ENCODE measurements around the gene P3H2. TPM values are rescaled to one million over a fixed set of nuclear protein-coding genes. Genes with fewer than 3 reads are reported as not detected.
A peak's percentile ranks its signal among the peaks of the same experiment; 100 is the strongest.

The P3H2 gene
- total RNA-seq, 1 experiment from 2014 or later: 19.6 TPM

DNA sequence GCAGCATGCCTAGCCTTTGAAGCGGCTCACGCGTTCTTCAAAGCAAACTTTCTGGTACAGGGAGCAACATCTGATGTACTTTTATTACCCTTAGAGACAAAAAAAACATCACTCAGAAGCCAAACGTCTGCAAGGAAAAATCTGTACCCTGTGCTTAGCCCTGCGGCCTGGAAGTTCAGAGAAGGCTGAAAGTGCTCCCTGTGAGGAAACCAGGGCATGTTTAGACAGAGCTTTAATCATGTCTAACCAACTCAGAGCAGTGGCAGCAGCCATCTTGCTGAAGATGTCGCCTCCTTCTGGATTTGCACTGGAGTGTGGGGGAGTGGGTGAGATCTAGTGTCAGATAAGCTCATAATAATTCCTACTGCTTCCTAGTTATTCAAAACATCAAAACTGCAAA lies 170.4 kb downstream of the P3H2 start:
- intact Hi-C loops (cut with micrococcal nuclease; ENCODE audit: unreplicated experiment): no loop called here
- Histone ChIP-seq H3K36me3 (ENCODE audit: insufficient read depth, low read length, poor library complexity, severe bottlenecking) (no peaks in the 10 kb centered on the region), H3K27ac (ENCODE audit: low read depth, low read length, poor library complexity, severe bottlenecking) (peak overlapping the region; percentile 17), H3K4me1 (ENCODE audit: insufficient read depth, low read length, poor library complexity, severe bottlenecking) (peaks cover 21% of the 10 kb centered on the region), H3K9me3 (ENCODE audit: low read depth, low read length, poor library complexity, severe bottlenecking) (no peaks in the 10 kb centered on the region), H3K27me3 (replicated peaks; ENCODE audit: insufficient read depth, low read depth, low read length, poor library complexity) (no peaks in the 10 kb centered on the region), H3K4me3 (ENCODE audit: low read depth, low read length, poor library complexity, severe bottlenecking) (no peak overlapping the region)
- ChIA-PET POLR2A (ENCODE audit: low non-redundant PET) (no interaction called here), CTCF (interaction anchor here (0.5 to 2.6 kb wide), 3 partner anchors 12 to 677 kb away, joined by 4 to 8 read pairs (median 7); no protein-coding TSS in a partner anchor)
- no TSS peak for BruUV-seq (replicated peaks)
- DNase-seq (ENCODE audit: low spot score): peak; percentile 47
- TF ChIP-seq EZH2 (IDR thresholded peaks at IDR 0.05; ENCODE audit: borderline replicate concordance, low read depth, low read length, poor library complexity, severe bottlenecking): no peak
- TF ChIP-seq, protein P1, sequence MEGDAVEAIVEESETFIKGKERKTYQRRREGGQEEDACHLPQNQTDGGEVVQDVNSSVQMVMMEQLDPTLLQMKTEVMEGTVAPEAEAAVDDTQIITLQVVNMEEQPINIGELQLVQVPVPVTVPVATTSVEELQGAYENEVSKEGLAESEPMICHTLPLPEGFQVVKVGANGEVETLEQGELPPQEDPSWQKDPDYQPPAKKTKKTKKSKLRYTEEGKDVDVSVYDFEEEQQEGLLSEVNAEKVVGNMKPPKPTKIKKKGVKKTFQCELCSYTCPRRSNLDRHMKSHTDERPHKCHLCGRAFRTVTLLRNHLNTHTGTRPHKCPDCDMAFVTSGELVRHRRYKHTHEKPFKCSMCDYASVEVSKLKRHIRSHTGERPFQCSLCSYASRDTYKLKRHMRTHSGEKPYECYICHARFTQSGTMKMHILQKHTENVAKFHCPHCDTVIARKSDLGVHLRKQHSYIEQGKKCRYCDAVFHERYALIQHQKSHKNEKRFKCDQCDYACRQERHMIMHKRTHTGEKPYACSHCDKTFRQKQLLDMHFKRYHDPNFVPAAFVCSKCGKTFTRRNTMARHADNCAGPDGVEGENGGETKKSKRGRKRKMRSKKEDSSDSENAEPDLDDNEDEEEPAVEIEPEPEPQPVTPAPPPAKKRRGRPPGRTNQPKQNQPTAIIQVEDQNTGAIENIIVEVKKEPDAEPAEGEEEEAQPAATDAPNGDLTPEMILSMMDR (conservative IDR thresholded peaks at IDR 0.05; ENCODE audit: low read depth, low read length): peak; percentile 33; the same call in 1 of the 2 replicates

- no peak for DNase-seq (ENCODE audit: low spot score)
- no peaks in the 10 kb centered on the region for H3K27me3 ChIP-seq (replicated peaks; ENCODE audit: insufficient read depth, low read depth, low read length, poor library complexity)
- H3K4me1 ChIP-seq (ENCODE audit: insufficient read depth, low read length, poor library complexity, severe bottlenecking): peaks cover 21% of the 10 kb centered on the region
- peak overlapping the region; percentile 17 for H3K27ac ChIP-seq (ENCODE audit: low read depth, low read length, poor library complexity, severe bottlenecking)
- ChIA-PET POLR2A (ENCODE audit: low non-redundant PET) (no interaction called here), CTCF (interaction anchor here (2.6 kb wide), 1 partner anchor 677 kb away, joined by 8 read pairs; no protein-coding TSS in a partner anchor)
- H3K9me3 ChIP-seq (ENCODE audit: low read depth, low read length, poor library complexity, severe bottlenecking): no peaks in the 10 kb centered on the region
- H3K4me3 ChIP-seq (ENCODE audit: low read depth, low read length, poor library complexity, severe bottlenecking): no peak overlapping the region
- intact Hi-C loops (cut with micrococcal nuclease; ENCODE audit: unreplicated experiment): loop anchor here (5.0 to 10.0 kb wide), 2 partner anchors 162 to 265 kb away; no protein-coding TSS in a partner anchor
- H3K36me3 ChIP-seq (ENCODE audit: insufficient read depth, low read length, poor library complexity, severe bottlenecking): no peaks in the 10 kb centered on the region
- BruUV-seq (replicated peaks): no TSS peak
- TF ChIP-seq, protein P1 (conservative IDR thresholded peaks at IDR 0.05; ENCODE audit: low read depth, low read length): no peak
- no peak for TF ChIP-seq EZH2 (IDR thresholded peaks at IDR 0.05; ENCODE audit: borderline replicate concordance, low read depth, low read length, poor library complexity, severe bottlenecking)
Measured at GRCh38 chr3:189949580-189949979, 171.1 kb downstream of the P3H2 start.

DNA sequence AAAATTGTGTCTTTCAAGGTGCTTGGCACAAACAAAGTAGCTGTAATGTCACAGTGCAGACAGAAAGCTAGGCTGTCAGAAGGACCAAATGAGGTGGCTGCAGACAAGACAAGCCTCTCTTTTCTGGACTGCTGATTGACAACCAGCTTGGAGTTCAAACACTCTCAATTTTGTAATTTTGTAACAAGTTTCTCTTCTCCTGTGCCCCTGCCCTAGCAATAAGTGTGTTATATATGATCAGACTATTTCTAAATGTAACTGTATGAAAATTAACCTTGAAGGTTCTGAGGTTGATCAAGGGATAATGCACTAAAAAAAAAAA lies 172.0 kb downstream of the P3H2 start:
- CTCF ChIA-PET: interaction anchor here (0.5 to 2.4 kb wide), 11 partner anchors 9 to 738 kb away, joined by 3 to 22 read pairs (median 3); no protein-coding TSS in a partner anchor
- peaks cover 21% of the 10 kb centered on the region for H3K4me1 ChIP-seq (ENCODE audit: insufficient read depth, low read length, poor library complexity, severe bottlenecking)
- POLR2A ChIA-PET (ENCODE audit: low non-redundant PET): no interaction called here
- TF ChIP-seq, protein P1 (conservative IDR thresholded peaks at IDR 0.05; ENCODE audit: low read depth, low read length): no peak; the same call in 1 of the 2 replicates
- no peak for TF ChIP-seq EZH2 (IDR thresholded peaks at IDR 0.05; ENCODE audit: borderline replicate concordance, low read depth, low read length, poor library complexity, severe bottlenecking)
- H3K9me3 ChIP-seq (ENCODE audit: low read depth, low read length, poor library complexity, severe bottlenecking): no peaks in the 10 kb centered on the region
- H3K4me3 ChIP-seq (ENCODE audit: low read depth, low read length, poor library complexity, severe bottlenecking): no peak overlapping the region
- no peaks in the 10 kb centered on the region for H3K27me3 ChIP-seq (replicated peaks; ENCODE audit: insufficient read depth, low read depth, low read length, poor library complexity)
- peak overlapping the region; percentile 61 for H3K27ac ChIP-seq (ENCODE audit: low read depth, low read length, poor library complexity, severe bottlenecking)
- H3K36me3 ChIP-seq (ENCODE audit: insufficient read depth, low read length, poor library complexity, severe bottlenecking): no peaks in the 10 kb centered on the region
- BruUV-seq (replicated peaks): no TSS peak
- no peak for DNase-seq (ENCODE audit: low spot score)
- intact Hi-C loops (cut with micrococcal nuclease; ENCODE audit: unreplicated experiment): loop anchor here (1.0 to 10.0 kb wide), 4 partner anchors 161 to 678 kb away; no protein-coding TSS in a partner anchor

Data from A673 (cell line).